ENCODE results near the gene HDAC4.

GRCh38 chr2:239386001-239386670, 14.7 kb downstream of the HDAC4 start:
- TF ChIP-seq, protein P1, sequence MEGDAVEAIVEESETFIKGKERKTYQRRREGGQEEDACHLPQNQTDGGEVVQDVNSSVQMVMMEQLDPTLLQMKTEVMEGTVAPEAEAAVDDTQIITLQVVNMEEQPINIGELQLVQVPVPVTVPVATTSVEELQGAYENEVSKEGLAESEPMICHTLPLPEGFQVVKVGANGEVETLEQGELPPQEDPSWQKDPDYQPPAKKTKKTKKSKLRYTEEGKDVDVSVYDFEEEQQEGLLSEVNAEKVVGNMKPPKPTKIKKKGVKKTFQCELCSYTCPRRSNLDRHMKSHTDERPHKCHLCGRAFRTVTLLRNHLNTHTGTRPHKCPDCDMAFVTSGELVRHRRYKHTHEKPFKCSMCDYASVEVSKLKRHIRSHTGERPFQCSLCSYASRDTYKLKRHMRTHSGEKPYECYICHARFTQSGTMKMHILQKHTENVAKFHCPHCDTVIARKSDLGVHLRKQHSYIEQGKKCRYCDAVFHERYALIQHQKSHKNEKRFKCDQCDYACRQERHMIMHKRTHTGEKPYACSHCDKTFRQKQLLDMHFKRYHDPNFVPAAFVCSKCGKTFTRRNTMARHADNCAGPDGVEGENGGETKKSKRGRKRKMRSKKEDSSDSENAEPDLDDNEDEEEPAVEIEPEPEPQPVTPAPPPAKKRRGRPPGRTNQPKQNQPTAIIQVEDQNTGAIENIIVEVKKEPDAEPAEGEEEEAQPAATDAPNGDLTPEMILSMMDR (IDR thresholded peaks at IDR 0.05; ENCODE audit: poor library complexity): no peak
- TF ChIP-seq EZH2 (IDR thresholded peaks at IDR 0.05; ENCODE audit: borderline replicate concordance): no peak
- no peak for TF ChIP-seq EZH2phosphoT487 (IDR thresholded peaks at IDR 0.05; ENCODE audit: low read depth, severe bottlenecking, unreplicated experiment)
